MM.1S (cell line): Measurements from ENCODE around the gene ZNF362.

Source experiments
- DNase-seq: peaks from one replicate; pipeline ENCODE4 v3.0.0-alpha.2; 2015
- H2AFZ ChIP-seq: fragments of 300-600 bp; sonication (generic); 2 replicates; pipeline ENCODE4 v1.6.0; 2016; ENCODE audit warnings: antibody characterized with exemption, low read length
- H3F3A ChIP-seq: fragments of 300-600 bp; sonication (generic); 2 replicates; pipeline ENCODE4 v1.6.1; 2016; ENCODE audit warnings: mild to moderate bottlenecking, antibody characterized with exemption, low read length, moderate library complexity, mixed read lengths; ENCODE audit not compliant: insufficient read depth
- H3K27ac ChIP-seq: fragments of 300-600 bp; sonication (generic); 2 replicates; pipeline ENCODE4 v1.5.1; 2016; ENCODE audit warnings: mild to moderate bottlenecking, low read length
- H3K27me3 ChIP-seq: fragments of 300-600 bp; sonication (generic); replicated peaks from 2 replicates; pipeline ENCODE4 v1.6.0; 2016; ENCODE audit warnings: low read length; ENCODE audit not compliant: insufficient read depth
- H3K36me3 ChIP-seq: fragments of 300-600 bp; sonication (generic); replicated peaks from 2 replicates; pipeline ENCODE4 v1.6.1; 2016; ENCODE audit warnings: mild to moderate bottlenecking, low read length, mixed read lengths; ENCODE audit not compliant: insufficient read depth
- H3K4me1 ChIP-seq: fragments of 300-600 bp; sonication (generic); 2 replicates; pipeline ENCODE4 v1.6.1; 2016; ENCODE audit warnings: low read length, mixed read lengths
- H3K4me2 ChIP-seq: fragments of 300-600 bp; sonication (generic); 2 replicates; pipeline ENCODE4 v1.6.0; 2016; ENCODE audit warnings: low read depth, low read length
- H3K4me3 ChIP-seq: fragments of 300-600 bp; sonication (generic); 2 replicates; pipeline ENCODE4 v1.5.1; 2016; ENCODE audit warnings: low read length, mixed read lengths
- H3K79me2 ChIP-seq: fragments of 300-600 bp; sonication (generic); 2 replicates; pipeline ENCODE4 v1.6.1; 2016; ENCODE audit warnings: mixed run types, low read length, mixed read lengths
- H3K9ac ChIP-seq: fragments of 300-600 bp; sonication (generic); 2 replicates; pipeline ENCODE4 v1.6.1; 2016; ENCODE audit warnings: low read length, mixed read lengths
- H3K9me2 ChIP-seq: fragments of 300-600 bp; sonication (generic); replicated peaks from 2 replicates; pipeline ENCODE4 v1.6.1; 2016; ENCODE audit warnings: mild to moderate bottlenecking, low read length, mixed read lengths; ENCODE audit not compliant: insufficient read depth
- H3K9me3 ChIP-seq: fragments of 300-600 bp; sonication (generic); replicated peaks from 2 replicates; pipeline ENCODE4 v1.6.1; 2016; ENCODE audit warnings: mild to moderate bottlenecking, low read length, mixed read lengths; ENCODE audit not compliant: insufficient read depth
- H4K20me1 ChIP-seq: fragments of 300-600 bp; sonication (generic); 2 replicates; pipeline ENCODE4 v1.6.1; 2016; ENCODE audit warnings: mild to moderate bottlenecking, low read length, moderate library complexity, mixed read lengths; ENCODE audit not compliant: insufficient read depth
- EZH2 ChIP-seq: fragments of 300-600 bp; sonication (generic); optimal IDR thresholded peaks from 2 replicates; pipeline ENCODE3; 2017; ENCODE audit warnings: low read depth, mild to moderate bottlenecking, antibody characterized with exemption, low read length, mixed read lengths
- EZH2phosphoT487 ChIP-seq: fragments of 300-600 bp; sonication (generic); IDR thresholded peaks from 2 replicates; pipeline ENCODE4 v1.6.1; 2018; ENCODE audit warnings: antibody characterized with exemption, low read length
- TF ChIP-seq, protein P1 (sequence below): fragments of 300-600 bp; sonication (generic); IDR thresholded peaks from 2 replicates; pipeline ENCODE4 v1.5.1; 2016; ENCODE audit warnings: antibody characterized with exemption, low read length, mixed read lengths

ZNF362 gene

DNA sequence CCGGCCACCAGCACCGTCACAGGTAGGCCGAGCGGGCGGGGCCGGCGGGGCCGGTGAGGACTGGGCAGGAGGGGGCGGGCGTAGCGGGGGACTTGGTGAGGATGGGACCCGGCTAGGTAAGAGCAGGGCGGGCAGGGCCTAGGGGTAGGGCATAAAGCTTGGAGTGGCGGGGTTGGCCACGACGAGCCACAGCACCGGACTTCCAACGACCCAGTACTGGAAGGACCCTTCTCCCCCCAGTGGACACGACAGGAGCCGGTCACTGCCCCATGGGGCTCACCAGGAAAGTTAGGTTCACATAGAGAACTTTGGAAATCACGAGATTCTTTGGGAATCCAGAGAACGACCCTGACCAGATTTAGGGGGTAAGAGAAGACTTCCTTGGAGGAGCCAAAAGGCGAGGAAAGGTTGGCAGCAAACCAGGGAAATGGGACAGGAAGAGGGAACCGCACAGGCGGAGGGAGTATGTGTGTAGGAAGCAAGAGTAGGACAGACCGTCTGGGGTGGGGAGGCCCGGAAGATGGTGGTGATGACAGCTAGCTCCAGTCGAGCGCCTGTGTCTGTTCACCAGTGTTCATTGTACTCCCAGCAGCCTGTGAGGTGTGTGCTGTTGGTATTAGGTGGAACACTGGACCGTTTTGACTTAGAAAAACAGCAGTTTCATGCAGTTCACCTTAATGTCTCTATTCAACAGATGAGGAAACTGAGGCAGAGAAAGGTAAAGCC lies 20.4 kb downstream of the ZNF362 start:
- Histone ChIP-seq H3K36me3 (no peaks in the 10 kb centered on the region), H4K20me1 (no peaks in the 10 kb centered on the region)

DNA sequence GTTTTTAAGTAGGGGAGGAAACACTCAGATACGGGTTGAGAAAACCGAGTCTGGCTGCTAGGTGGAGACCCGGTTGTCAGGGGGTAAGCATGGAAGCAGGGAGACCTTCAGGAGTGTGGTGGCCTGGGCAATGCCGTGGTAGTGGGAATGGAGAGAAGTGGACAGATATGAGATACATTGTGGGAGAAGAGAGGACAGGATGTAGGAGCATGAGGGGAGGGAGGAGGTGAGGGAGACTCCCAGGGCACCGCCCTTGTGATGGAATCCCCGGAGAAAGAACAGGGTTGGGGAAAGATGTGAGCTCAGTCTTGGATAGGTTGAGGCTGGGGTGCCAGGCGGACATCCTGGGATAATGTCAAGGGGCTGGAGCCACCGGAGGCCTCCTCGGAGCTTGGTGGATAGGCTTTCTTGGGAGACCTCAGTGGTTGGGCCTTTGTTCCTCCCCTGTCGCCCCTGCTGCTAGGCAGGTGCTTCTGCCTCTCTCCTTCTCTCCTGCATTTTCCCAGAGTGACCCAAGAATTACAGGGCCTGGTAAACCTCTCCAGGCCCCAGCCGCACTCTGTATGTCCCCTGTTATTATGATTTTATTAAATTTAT lies 21.3 kb downstream of the ZNF362 start:
- Histone ChIP-seq H3K27me3 (no peaks in the 10 kb centered on the region), H3K36me3 (no peaks in the 10 kb centered on the region), H3K4me1 (no peaks in the 10 kb centered on the region), H3F3A (no peaks in the 10 kb centered on the region), H3K4me3 (no peak overlapping the region), H3K9ac (no peak overlapping the region), H3K9me2 (no peaks in the 10 kb centered on the region), H2AFZ (no peak overlapping the region), H3K79me2 (no peaks in the 10 kb centered on the region), H3K27ac (no peak overlapping the region), H3K9me3 (no peaks in the 10 kb centered on the region), H4K20me1 (no peaks in the 10 kb centered on the region), H3K4me2 (no peak overlapping the region)
- DNase-seq: no peak
- no peak for TF ChIP-seq EZH2phosphoT487
- TF ChIP-seq, protein P1, sequence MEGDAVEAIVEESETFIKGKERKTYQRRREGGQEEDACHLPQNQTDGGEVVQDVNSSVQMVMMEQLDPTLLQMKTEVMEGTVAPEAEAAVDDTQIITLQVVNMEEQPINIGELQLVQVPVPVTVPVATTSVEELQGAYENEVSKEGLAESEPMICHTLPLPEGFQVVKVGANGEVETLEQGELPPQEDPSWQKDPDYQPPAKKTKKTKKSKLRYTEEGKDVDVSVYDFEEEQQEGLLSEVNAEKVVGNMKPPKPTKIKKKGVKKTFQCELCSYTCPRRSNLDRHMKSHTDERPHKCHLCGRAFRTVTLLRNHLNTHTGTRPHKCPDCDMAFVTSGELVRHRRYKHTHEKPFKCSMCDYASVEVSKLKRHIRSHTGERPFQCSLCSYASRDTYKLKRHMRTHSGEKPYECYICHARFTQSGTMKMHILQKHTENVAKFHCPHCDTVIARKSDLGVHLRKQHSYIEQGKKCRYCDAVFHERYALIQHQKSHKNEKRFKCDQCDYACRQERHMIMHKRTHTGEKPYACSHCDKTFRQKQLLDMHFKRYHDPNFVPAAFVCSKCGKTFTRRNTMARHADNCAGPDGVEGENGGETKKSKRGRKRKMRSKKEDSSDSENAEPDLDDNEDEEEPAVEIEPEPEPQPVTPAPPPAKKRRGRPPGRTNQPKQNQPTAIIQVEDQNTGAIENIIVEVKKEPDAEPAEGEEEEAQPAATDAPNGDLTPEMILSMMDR: no peak

More for the DNA sequence above, 20.4 kb downstream of the ZNF362 start:
- H3K9me2 ChIP-seq: no peaks in the 10 kb centered on the region
- TF ChIP-seq EZH2 (no peak), EZH2phosphoT487 (no peak)
- TF ChIP-seq, protein P1: no peak
- no peaks in the 10 kb centered on the region for H3K9me3 ChIP-seq
- H2AFZ ChIP-seq: no peak overlapping the region
- no peaks in the 10 kb centered on the region for H3F3A ChIP-seq
- H3K27ac ChIP-seq: no peak overlapping the region
- no peak for DNase-seq
- H3K4me1 ChIP-seq: no peaks in the 10 kb centered on the region
- H3K9ac ChIP-seq: no peak overlapping the region
- no peaks in the 10 kb centered on the region for H3K79me2 ChIP-seq
- no peaks in the 10 kb centered on the region for H3K27me3 ChIP-seq
- H3K4me2 ChIP-seq: no peak overlapping the region
- H3K4me3 ChIP-seq: no peak overlapping the region

DNA sequence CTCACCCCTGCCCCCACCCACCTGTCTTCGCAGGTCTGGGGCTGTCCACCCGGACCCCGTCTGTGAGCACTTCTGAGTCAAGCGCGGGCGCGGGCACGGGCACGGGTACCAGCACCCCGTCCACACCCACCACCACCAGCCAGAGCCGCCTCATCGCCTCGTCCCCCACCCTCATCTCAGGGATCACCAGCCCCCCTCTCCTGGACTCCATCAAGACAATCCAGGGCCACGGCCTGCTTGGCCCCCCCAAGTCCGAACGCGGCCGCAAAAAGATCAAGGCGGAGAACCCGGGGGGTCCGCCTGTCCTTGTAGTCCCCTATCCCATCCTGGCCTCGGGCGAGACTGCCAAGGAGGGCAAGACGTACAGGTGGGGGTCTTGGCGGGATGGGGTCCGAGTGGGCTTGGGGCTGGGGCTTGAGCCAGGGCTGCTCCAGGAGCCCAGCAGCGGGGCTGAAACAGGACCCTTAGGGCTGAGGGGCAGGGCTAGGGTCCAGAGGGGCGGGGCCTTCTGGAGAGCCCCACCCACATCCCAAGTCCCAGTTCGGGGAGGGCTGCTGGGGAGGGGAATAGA lies 23.9 kb downstream of the ZNF362 start:
- H2AFZ ChIP-seq: no peak overlapping the region
- no peak overlapping the region for H3K9ac ChIP-seq
- H3K9me3 ChIP-seq: no peaks in the 10 kb centered on the region
- no peak for DNase-seq
- TF ChIP-seq, protein P1: no peak
- no peak for TF ChIP-seq EZH2phosphoT487
- TF ChIP-seq EZH2: no peak
- no peaks in the 10 kb centered on the region for H3K4me1 ChIP-seq
- H3K79me2 ChIP-seq: no peaks in the 10 kb centered on the region
- H3K36me3 ChIP-seq: no peaks in the 10 kb centered on the region
- H3F3A ChIP-seq: no peaks in the 10 kb centered on the region
- H3K9me2 ChIP-seq: no peaks in the 10 kb centered on the region
- H3K27ac ChIP-seq: no peak overlapping the region
- no peak overlapping the region for H3K4me3 ChIP-seq
- H3K4me2 ChIP-seq: no peak overlapping the region
- H3K27me3 ChIP-seq: no peaks in the 10 kb centered on the region
- H4K20me1 ChIP-seq: no peaks in the 10 kb centered on the region
